Erythroblast (primary cell): ENCODE data around the gene GNMT.
A peak's percentile ranks its signal among the peaks of the same experiment; 100 is the strongest.

Source experiments
- GATA1 ChIP-seq: IDR thresholded peaks from 2 replicates; pipeline ENCODE4 v1.6.1; 2011; ENCODE audit warnings: low read depth, mild to moderate bottlenecking, control low read depth, low read length, moderate library complexity
- POLR2A ChIP-seq: IDR thresholded peaks from 2 replicates; pipeline ENCODE4 v1.6.1; 2011; ENCODE audit warnings: mild to moderate bottlenecking, low read length

- TF ChIP-seq POLR2A (peak; percentile 24), GATA1 (no peak)
These were observed 14.5 kb downstream of the GNMT start for GRCh38 chr6:42974919-42975505.
